GM12878 (cell line): ENCODE results near the gene PRRX2. TPM values are rescaled to one million over a fixed set of nuclear protein-coding genes. Genes with fewer than 3 reads are reported as not detected.
A peak's percentile ranks its signal among the peaks of the same experiment; 100 is the strongest.

Experiments used
- ATAC-seq: fragments of 200-7000 bp; cut with Tn5 transposase; 3 replicates; pipeline ENCODE4 v1.9.1; 2020; ENCODE audit warnings: mild to moderate bottlenecking, moderate library complexity
- BruUV-seq: library from RNA; stranded (reverse); fragments of 400-500 nt; replicated peaks from 2 replicates; lab custom pipeline; 2021; lab: Mats Ljungman, UMichigan
- CTCF ChIA-PET: fragments of 300-600 bp; sonication (Branson Sonifier 250); formaldehyde crosslinking; extraction: SDS; loops from one replicate; lab custom pipeline; 2021; ENCODE audit warnings: inconsistent platforms; lab: Yijun Ruan, JAX
- POLR2A ChIA-PET: fragments of 350-600 bp; formaldehyde crosslinking; extraction: SDS; loops from one replicate; lab custom pipeline; 2021; ENCODE audit warnings: inconsistent platforms; lab: Charles Lee
- RAD21 ChIA-PET: fragments of 300-600 bp; sonication (Branson Sonifier 250); formaldehyde crosslinking; loops from one replicate; lab custom pipeline; 2023; ENCODE audit warnings: antibody characterized with exemption; ENCODE audit not compliant: unreplicated experiment; lab: Charles Lee
- SMC1A ChIA-PET: fragments of 300-600 bp; sonication (Branson Sonifier 250); formaldehyde crosslinking; loops from one replicate; lab custom pipeline; 2023; ENCODE audit not compliant: unreplicated experiment, uncharacterized antibody; lab: Charles Lee
- DNase-seq: peaks from one replicate; pipeline ENCODE4 v3.0.0-alpha.2; 2011; ENCODE audit warnings: low read depth, low spot score
- FAIRE-seq: peaks from 3 replicates; lab custom pipeline; 2011; peaks lifted over from hg19 to GRCh38; lab: Jason Lieb, UNC
- H2AFZ ChIP-seq: 2 replicates; pipeline ENCODE4 v1.6.0; 2011; ENCODE audit warnings: low read depth, low read length, control low read depth; ENCODE audit not compliant: control insufficient read depth
- H3K27ac ChIP-seq: 2 replicates; pipeline ENCODE4 v1.5.1; 2011; ENCODE audit warnings: control low read depth; ENCODE audit not compliant: control insufficient read depth, insufficient read depth
- H3K27me3 ChIP-seq, 2 experiments: replicated peaks in 1 of 2; 2 replicates each; pipeline versions ENCODE4 v1.6.0 to v1.6.1; 2011; ENCODE audit warnings: low read length in 1 of 2; ENCODE audit not compliant: control insufficient read depth in 2 of 2, insufficient read depth in 2 of 2
- H3K36me3 ChIP-seq, 2 experiments: 2 replicates each; pipeline ENCODE4 v1.5.1; 2011; ENCODE audit warnings: low read length in 1 of 2; ENCODE audit not compliant: control insufficient read depth in 2 of 2, insufficient read depth in 2 of 2
- H3K4me1 ChIP-seq: 2 replicates; pipeline ENCODE4 v1.6.1; 2011; ENCODE audit warnings: mild to moderate bottlenecking, low read length, moderate library complexity, mixed read lengths; ENCODE audit not compliant: control insufficient read depth, insufficient read depth
- H3K4me2 ChIP-seq: 2 replicates; pipeline ENCODE4 v1.6.0; 2011; ENCODE audit warnings: control low read depth; ENCODE audit not compliant: control insufficient read depth, insufficient read depth
- H3K4me3 ChIP-seq: fragments of 200-600 bp; sonication (generic); 2 replicates; pipeline ENCODE4 v1.5.1; 2016
- H3K79me2 ChIP-seq: 2 replicates; pipeline ENCODE4 v1.6.0; 2011; ENCODE audit warnings: low read length; ENCODE audit not compliant: control insufficient read depth, insufficient read depth
- H3K9ac ChIP-seq: 2 replicates; pipeline ENCODE4 v1.8.0; 2011; ENCODE audit warnings: low read length, control low read depth, mixed read lengths; ENCODE audit not compliant: control insufficient read depth, insufficient read depth
- H3K9me3 ChIP-seq: replicated peaks from 3 replicates; pipeline ENCODE4 v1.5.1; 2011; ENCODE audit warnings: mild to moderate bottlenecking, low read length; ENCODE audit not compliant: control insufficient read depth, insufficient read depth
- H4K20me1 ChIP-seq: 2 replicates; pipeline ENCODE4 v1.6.0; 2011; ENCODE audit not compliant: control insufficient read depth, insufficient read depth
- CHD4 ChIP-seq: fragments of 200-600 bp; sonication (generic); IDR thresholded peaks from 2 replicates; pipeline ENCODE4 v1.6.1; 2016; ENCODE audit warnings: mild to moderate bottlenecking
- CREB1 ChIP-seq: IDR thresholded peaks from 2 replicates; pipeline ENCODE4 v1.6.1; 2012; ENCODE audit warnings: low read depth, mild to moderate bottlenecking, inconsistent platforms
- EED ChIP-seq: sonication (generic); IDR thresholded peaks from 2 replicates; pipeline ENCODE4 v1.6.1; 2016; ENCODE audit warnings: antibody characterized with exemption, low read depth
- KLF5 ChIP-seq: fragments of 450-650 bp; IDR thresholded peaks from 2 replicates; pipeline ENCODE4 v1.6.1; 2014; ENCODE audit warnings: mild to moderate bottlenecking; ENCODE audit not compliant: partially characterized antibody
- MEF2B ChIP-seq: fragments of 450-650 bp; IDR thresholded peaks from 2 replicates; pipeline ENCODE4 v1.6.1; 2018; ENCODE audit warnings: mild to moderate bottlenecking, moderate library complexity; ENCODE audit not compliant: partially characterized antibody, poor library complexity, severe bottlenecking
- MXI1 ChIP-seq: fragments of 150-350 bp; IDR thresholded peaks from 2 replicates; pipeline ENCODE4 v1.6.1; 2011; ENCODE audit warnings: low read depth, mild to moderate bottlenecking, inconsistent platforms, low read length, improper control_type of control experiment
- NBN ChIP-seq: fragments of 450-650 bp; IDR thresholded peaks from 2 replicates; pipeline ENCODE4 v1.6.1; 2016
- NFYA ChIP-seq: IDR thresholded peaks from 2 replicates; pipeline ENCODE4 v1.6.1; 2011; ENCODE audit warnings: low read depth, mild to moderate bottlenecking, low read length, improper control_type of control experiment, borderline replicate concordance
- NR2C1 ChIP-seq: fragments of 450-650 bp; IDR thresholded peaks from 2 replicates; pipeline ENCODE4 v1.6.1; 2017; ENCODE audit warnings: antibody characterized with exemption, mild to moderate bottlenecking, moderate library complexity
- NR2F1 ChIP-seq: fragments of 450-650 bp; conservative IDR thresholded peaks from 2 replicates; pipeline ENCODE4 v1.6.1; 2017; ENCODE audit warnings: mild to moderate bottlenecking
- SP1 ChIP-seq: IDR thresholded peaks from one replicate; pipeline ENCODE4 v1.6.1; 2011; ENCODE audit warnings: low read depth, low read length
- SRF ChIP-seq, 2 experiments: IDR thresholded peaks; 2 replicates each; pipeline ENCODE4 v1.6.1; 2011; ENCODE audit warnings: low read depth in 2 of 2, low read length in 2 of 2, mild to moderate bottlenecking in 1 of 2, moderate library complexity in 1 of 2
- ZBED1 ChIP-seq: IDR thresholded peaks from 2 replicates; pipeline ENCODE4 v1.6.1; 2016; ENCODE audit warnings: borderline replicate concordance
- ZZZ3 ChIP-seq: IDR thresholded peaks from 2 replicates; pipeline ENCODE4 v1.6.1; 2011; ENCODE audit warnings: low read depth; ENCODE audit not compliant: control insufficient read depth, insufficient read length
- WGBS: methylation state at CpG from one replicate; pipeline ENCODE4 v1.1.6; 2016; ENCODE audit warnings: low lambda C conversion rate; ENCODE audit not compliant: insufficient replicate concordance, insufficient coverage; ENCODE audit errors: missing lambda C conversion rate; 5-methylcytosine and 5-hydroxymethylcytosine counted together
- in situ Hi-C: fragments of 300-500 bp; cut with MboI; formaldehyde crosslinking; loops from 9 replicates; pipeline ENCODE4 v1.14.3; 2018; ENCODE audit warnings: mixed read lengths
- intact Hi-C: fragments of 100-400 bp; cut with micrococcal nuclease; formaldehyde crosslinking; loops from one replicate; pipeline ENCODE4 v1.14.2; 2022; ENCODE audit not compliant: unreplicated experiment
- polyA plus RNA-seq, 11 experiments: library from polyadenylated mRNA; depleted of rRNA in 4 of 11; unstranded in 6 of 11; stranded (reverse) in 5 of 11; fragments of >200 nt; fragmentation: Nextera tagmentation in 4 of 11; fragmentation: Illumina TruSeq in 1 of 11; extraction: Ambion mirVana in 4 of 11; extraction: Trizol in 1 of 11; gene quantifications; 1 replicate in 1 of 11; 2 replicates in 10 of 11; pipeline versions ENCODE4 v1.2.1 to v1.2.3, GENCODE V29; 2011 to 2016; ENCODE audit warnings: inconsistent platforms in 2 of 11, missing spikeins in 2 of 11, low read depth in 1 of 11
- total RNA-seq, 4 experiments: library from RNA; depleted of rRNA in 3 of 4; stranded (reverse); fragments of >200 nt in 3 of 4; fragmentation: Illumina TruSeq in 1 of 4; extraction: Trizol in 1 of 4; gene quantifications; 2 replicates each; pipeline versions ENCODE4 v1.2.1 to v1.2.3, GENCODE V29; 2013 to 2021
- TF ChIP-seq, protein P1 (sequence below): IDR thresholded peaks from 2 replicates; pipeline ENCODE4 v1.6.1; 2011; ENCODE audit warnings: borderline replicate concordance, low read depth, mild to moderate bottlenecking, moderate library complexity, low read length; ENCODE audit not compliant: insufficient read depth, poor library complexity, severe bottlenecking

PRRX2 gene
- total and polyA plus RNA-seq, 10 of the 15 experiments (the other 5 are each of a cell fraction or from before 2014, with no cell fraction given): not detected

- FAIRE-seq (no peak), DNase-seq (no peak), ATAC-seq (peak; percentile 67)
- no TSS peak for BruUV-seq
- POLR2A ChIA-PET: no interaction called here
- Histone ChIP-seq H3K9ac (no peak overlapping the region), H3K9me3 (no peaks in the 10 kb centered on the region), H3K27ac (no peak overlapping the region), H3K4me3 (no peak overlapping the region), H3K79me2 (no peaks in the 10 kb centered on the region), H3K4me2 (no peak overlapping the region), H2AFZ (no peak overlapping the region), H3K36me3 (no peaks in the 10 kb centered on the region; a peak in 1 of 4 replicates), H3K27me3 (no peaks in the 10 kb centered on the region; a peak in 1 of 4 replicates), H4K20me1 (no peaks in the 10 kb centered on the region), H3K4me1 (no peaks in the 10 kb centered on the region)
- RAD21 ChIA-PET: interaction anchor here (1.4 kb wide), 1 partner anchor 32 kb away, joined by 3 read pairs; no protein-coding TSS in a partner anchor
- CTCF ChIA-PET: interaction anchor here (0.6 kb wide), 1 partner anchor 544 kb away, joined by 3 read pairs; no protein-coding TSS in a partner anchor
- TF ChIP-seq EED (no peak), CHD4 (no peak)
- SMC1A ChIA-PET: no interaction called here
- intact Hi-C loops: no loop called here
- in situ Hi-C loops: no loop called here
- 14% methylated on average over 12 of the region's 12 CpGs for WGBS
These were observed 8.6 kb upstream of the PRRX2 start for GRCh38 chr9:129656795-129657390.

DNA sequence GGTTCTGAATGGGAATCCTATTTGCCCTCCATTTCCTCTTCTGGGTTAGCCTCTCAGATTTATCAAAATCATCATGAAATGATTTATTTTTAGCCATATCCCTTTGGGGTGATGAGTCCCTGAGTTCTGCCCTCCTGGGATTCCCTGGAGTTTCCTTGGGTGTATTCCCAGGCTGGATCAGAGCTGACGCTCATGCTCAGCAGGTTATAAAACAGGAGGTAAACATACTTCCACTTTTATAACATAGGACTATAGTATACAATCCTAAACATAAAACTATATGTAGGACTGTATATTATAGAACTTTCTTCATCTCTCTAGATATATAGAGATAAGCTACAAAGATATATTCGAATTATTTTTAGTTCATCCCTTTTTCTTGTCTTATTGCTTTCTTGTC is 4.4 kb upstream of the PRRX2 start:
- POLR2A ChIA-PET: no interaction called here
- no peaks in the 10 kb centered on the region for H3K36me3 ChIP-seq
- no peaks in the 10 kb centered on the region for H3K4me1 ChIP-seq
- SMC1A ChIA-PET: no interaction called here
- in situ Hi-C loops: no loop called here
- H3K27me3 ChIP-seq: no peaks in the 10 kb centered on the region; a peak in 2 of 4 replicates
- 0% methylated on average over 2 of the region's 2 CpGs for WGBS
- H3K27ac ChIP-seq: no peak overlapping the region
- CTCF ChIA-PET: interaction anchor here (0.8 to 1.4 kb wide), 2 partner anchors 18 to 36 kb away, joined by 3 to 4 read pairs; no protein-coding TSS in a partner anchor
- no peaks in the 10 kb centered on the region for H3K79me2 ChIP-seq
- RAD21 ChIA-PET: no interaction called here
- no TSS peak for BruUV-seq
- H3K9ac ChIP-seq: no peak overlapping the region
- no peaks in the 10 kb centered on the region for H3K9me3 ChIP-seq
- H3K4me2 ChIP-seq: no peak overlapping the region
- H3K4me3 ChIP-seq: no peak overlapping the region
- intact Hi-C loops: no loop called here
- H2AFZ ChIP-seq: no peak overlapping the region
- no peak for FAIRE-seq
- DNase-seq: no peak
- H4K20me1 ChIP-seq: no peaks in the 10 kb centered on the region
- no peak for ATAC-seq
- TF ChIP-seq ZBED1 (no peak), CREB1 (no peak), KLF5 (no peak), NR2C1 (no peak), NR2F1 (no peak), ZZZ3 (no peak), MXI1 (no peak), NBN (no peak), SRF (IDR thresholded peaks at IDR 0.05; ENCODE audit: low read depth in 2 of 2, low read length in 2 of 2) (no peak), NFYA (no peak), MEF2B (no peak), SP1 (no peak)
- TF ChIP-seq, protein P1, sequence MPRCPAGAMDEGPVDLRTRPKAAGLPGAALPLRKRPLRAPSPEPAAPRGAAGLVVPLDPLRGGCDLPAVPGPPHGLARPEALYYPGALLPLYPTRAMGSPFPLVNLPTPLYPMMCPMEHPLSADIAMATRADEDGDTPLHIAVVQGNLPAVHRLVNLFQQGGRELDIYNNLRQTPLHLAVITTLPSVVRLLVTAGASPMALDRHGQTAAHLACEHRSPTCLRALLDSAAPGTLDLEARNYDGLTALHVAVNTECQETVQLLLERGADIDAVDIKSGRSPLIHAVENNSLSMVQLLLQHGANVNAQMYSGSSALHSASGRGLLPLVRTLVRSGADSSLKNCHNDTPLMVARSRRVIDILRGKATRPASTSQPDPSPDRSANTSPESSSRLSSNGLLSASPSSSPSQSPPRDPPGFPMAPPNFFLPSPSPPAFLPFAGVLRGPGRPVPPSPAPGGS: no peak
